Measurements from ENCODE around the gene KIF3B. TPM values are rescaled to one million over a fixed set of nuclear protein-coding genes. Genes with fewer than 3 reads are reported as not detected.
A peak's percentile ranks its signal among the peaks of the same experiment; 100 is the strongest.

Gene KIF3B
- total and polyA plus RNA-seq, 2 of the 13 experiments (the other 11 are each of a cell fraction or from before 2014, with no cell fraction given): 23.6 to 28.8 TPM

DNA sequence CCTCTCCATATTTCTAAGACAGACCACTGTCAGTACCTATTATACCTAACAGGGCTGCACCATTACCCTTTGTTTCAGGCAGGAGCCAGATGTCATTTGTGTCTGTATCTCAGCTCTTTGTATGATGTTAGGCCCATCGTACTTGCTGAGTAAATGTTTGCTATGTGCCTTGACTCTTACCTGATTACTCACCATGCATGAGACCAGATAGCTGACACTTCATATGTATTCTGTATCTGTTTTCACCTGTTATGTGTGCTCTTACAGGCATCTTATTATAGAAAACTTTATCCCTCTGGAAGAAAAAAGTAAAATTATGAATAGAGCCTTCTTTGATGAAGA, 49.0 kb downstream of the KIF3B start (continued):
- TF ChIP-seq, protein P1, sequence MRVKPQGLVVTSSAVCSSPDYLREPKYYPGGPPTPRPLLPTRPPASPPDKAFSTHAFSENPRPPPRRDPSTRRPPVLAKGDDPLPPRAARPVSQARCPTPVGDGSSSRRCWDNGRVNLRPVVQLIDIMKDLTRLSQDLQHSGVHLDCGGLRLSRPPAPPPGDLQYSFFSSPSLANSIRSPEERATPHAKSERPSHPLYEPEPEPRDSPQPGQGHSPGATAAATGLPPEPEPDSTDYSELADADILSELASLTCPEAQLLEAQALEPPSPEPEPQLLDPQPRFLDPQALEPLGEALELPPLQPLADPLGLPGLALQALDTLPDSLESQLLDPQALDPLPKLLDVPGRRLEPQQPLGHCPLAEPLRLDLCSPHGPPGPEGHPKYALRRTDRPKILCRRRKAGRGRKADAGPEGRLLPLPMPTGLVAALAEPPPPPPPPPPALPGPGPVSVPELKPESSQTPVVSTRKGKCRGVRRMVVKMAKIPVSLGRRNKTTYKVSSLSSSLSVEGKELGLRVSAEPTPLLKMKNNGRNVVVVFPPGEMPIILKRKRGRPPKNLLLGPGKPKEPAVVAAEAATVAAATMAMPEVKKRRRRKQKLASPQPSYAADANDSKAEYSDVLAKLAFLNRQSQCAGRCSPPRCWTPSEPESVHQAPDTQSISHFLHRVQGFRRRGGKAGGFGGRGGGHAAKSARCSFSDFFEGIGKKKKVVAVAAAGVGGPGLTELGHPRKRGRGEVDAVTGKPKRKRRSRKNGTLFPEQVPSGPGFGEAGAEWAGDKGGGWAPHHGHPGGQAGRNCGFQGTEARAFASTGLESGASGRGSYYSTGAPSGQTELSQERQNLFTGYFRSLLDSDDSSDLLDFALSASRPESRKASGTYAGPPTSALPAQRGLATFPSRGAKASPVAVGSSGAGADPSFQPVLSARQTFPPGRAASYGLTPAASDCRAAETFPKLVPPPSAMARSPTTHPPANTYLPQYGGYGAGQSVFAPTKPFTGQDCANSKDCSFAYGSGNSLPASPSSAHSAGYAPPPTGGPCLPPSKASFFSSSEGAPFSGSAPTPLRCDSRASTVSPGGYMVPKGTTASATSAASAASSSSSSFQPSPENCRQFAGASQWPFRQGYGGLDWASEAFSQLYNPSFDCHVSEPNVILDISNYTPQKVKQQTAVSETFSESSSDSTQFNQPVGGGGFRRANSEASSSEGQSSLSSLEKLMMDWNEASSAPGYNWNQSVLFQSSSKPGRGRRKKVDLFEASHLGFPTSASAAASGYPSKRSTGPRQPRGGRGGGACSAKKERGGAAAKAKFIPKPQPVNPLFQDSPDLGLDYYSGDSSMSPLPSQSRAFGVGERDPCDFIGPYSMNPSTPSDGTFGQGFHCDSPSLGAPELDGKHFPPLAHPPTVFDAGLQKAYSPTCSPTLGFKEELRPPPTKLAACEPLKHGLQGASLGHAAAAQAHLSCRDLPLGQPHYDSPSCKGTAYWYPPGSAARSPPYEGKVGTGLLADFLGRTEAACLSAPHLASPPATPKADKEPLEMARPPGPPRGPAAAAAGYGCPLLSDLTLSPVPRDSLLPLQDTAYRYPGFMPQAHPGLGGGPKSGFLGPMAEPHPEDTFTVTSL (CRISPR knock-in tag; IDR thresholded peaks at IDR 0.05; ENCODE audit: borderline replicate concordance): no peak
- TF ChIP-seq JDP2 (CRISPR knock-in tag; IDR thresholded peaks at IDR 0.05; ENCODE audit: borderline replicate concordance) (no peak), SAP130 (CRISPR knock-in tag; IDR thresholded peaks at IDR 0.05; ENCODE audit: low read depth) (peak; percentile 52), EP300 (IDR thresholded peaks at IDR 0.05; ENCODE audit: low read depth in 2 of 2, low read length in 2 of 2) (peak in 1 of 2 experiments; percentile 61; a peak in 1 of 4 replicates), EP300 (CRISPR knock-in tag; IDR thresholded peaks at IDR 0.05; ENCODE audit: borderline replicate concordance) (no peak), TBX2 (CRISPR knock-in tag; IDR thresholded peaks at IDR 0.05; ENCODE audit: borderline replicate concordance) (no peak), ZSCAN21 (CRISPR knock-in tag; IDR thresholded peaks at IDR 0.05; ENCODE audit: borderline replicate concordance) (no peak), LCORL (IDR thresholded peaks at IDR 0.05) (no peak), LCORL (CRISPR knock-in tag; IDR thresholded peaks at IDR 0.05) (no peak), ZBTB7A (CRISPR knock-in tag; IDR thresholded peaks at IDR 0.05) (no peak), ZNF24 (IDR thresholded peaks at IDR 0.05) (peak; percentile 8; the same call in 1 of the 2 replicates), ZC3H13 (CRISPR knock-in tag; IDR thresholded peaks at IDR 0.05) (no peak), ZNF547 (CRISPR knock-in tag; IDR thresholded peaks at IDR 0.05) (0 out of 2 replicates have a peak, but pooled peaks have one; percentile 0), SIN3B (IDR thresholded peaks at IDR 0.05; ENCODE audit: low read length) (no peak), ZNF441 (CRISPR knock-in tag; IDR thresholded peaks at IDR 0.05; ENCODE audit: borderline replicate concordance) (peak; percentile 33; the same call in 1 of the 2 replicates), KLF16 (CRISPR knock-in tag; IDR thresholded peaks at IDR 0.05) (no peak)
- TF ChIP-seq, protein P2, sequence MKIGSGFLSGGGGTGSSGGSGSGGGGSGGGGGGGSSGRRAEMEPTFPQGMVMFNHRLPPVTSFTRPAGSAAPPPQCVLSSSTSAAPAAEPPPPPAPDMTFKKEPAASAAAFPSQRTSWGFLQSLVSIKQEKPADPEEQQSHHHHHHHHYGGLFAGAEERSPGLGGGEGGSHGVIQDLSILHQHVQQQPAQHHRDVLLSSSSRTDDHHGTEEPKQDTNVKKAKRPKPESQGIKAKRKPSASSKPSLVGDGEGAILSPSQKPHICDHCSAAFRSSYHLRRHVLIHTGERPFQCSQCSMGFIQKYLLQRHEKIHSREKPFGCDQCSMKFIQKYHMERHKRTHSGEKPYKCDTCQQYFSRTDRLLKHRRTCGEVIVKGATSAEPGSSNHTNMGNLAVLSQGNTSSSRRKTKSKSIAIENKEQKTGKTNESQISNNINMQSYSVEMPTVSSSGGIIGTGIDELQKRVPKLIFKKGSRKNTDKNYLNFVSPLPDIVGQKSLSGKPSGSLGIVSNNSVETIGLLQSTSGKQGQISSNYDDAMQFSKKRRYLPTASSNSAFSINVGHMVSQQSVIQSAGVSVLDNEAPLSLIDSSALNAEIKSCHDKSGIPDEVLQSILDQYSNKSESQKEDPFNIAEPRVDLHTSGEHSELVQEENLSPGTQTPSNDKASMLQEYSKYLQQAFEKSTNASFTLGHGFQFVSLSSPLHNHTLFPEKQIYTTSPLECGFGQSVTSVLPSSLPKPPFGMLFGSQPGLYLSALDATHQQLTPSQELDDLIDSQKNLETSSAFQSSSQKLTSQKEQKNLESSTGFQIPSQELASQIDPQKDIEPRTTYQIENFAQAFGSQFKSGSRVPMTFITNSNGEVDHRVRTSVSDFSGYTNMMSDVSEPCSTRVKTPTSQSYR (CRISPR knock-in tag; IDR thresholded peaks at IDR 0.05; ENCODE audit: borderline replicate concordance): 0 out of 2 replicates have a peak, but pooled peaks have one; percentile 9
- TF ChIP-seq, protein P3, sequence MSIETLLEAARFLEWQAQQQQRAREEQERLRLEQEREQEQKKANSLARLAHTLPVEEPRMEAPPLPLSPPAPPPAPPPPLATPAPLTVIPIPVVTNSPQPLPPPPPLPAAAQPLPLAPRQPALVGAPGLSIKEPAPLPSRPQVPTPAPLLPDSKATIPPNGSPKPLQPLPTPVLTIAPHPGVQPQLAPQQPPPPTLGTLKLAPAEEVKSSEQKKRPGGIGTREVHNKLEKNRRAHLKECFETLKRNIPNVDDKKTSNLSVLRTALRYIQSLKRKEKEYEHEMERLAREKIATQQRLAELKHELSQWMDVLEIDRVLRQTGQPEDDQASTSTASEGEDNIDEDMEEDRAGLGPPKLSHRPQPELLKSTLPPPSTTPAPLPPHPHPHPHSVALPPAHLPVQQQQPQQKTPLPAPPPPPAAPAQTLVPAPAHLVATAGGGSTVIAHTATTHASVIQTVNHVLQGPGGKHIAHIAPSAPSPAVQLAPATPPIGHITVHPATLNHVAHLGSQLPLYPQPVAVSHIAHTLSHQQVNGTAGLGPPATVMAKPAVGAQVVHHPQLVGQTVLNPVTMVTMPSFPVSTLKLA (IDR thresholded peaks at IDR 0.05): no peak
- TF ChIP-seq, protein P4, sequence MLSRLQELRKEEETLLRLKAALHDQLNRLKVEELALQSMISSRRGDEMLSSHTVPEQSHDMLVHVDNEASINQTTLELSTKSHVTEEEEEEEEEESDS (CRISPR knock-in tag; IDR thresholded peaks at IDR 0.05; ENCODE audit: borderline replicate concordance): 0 out of 2 replicates have a peak, but pooled peaks have one; percentile 29
